SW480 (cell line): Measurements from ENCODE around the gene RNF113B.

Source experiments
- DNase-seq: peaks from one replicate; pipeline ENCODE4 v3.0.0-alpha.2; 2016; ENCODE audit warnings: low spot score

RNF113B gene

GRCh38 chr13:98203646-98204326, 26.7 kb upstream of the RNF113B start:
- DNase-seq, result no peak

- no peak for DNase-seq
These were observed 24.9 kb upstream of the RNF113B start for GRCh38 chr13:98201984-98202383.

GRCh38 chr13:98201189-98201588, 24.1 kb upstream of the RNF113B start:
- no peak for DNase-seq

- no peak for DNase-seq
These were observed 23.3 kb upstream of the RNF113B start for GRCh38 chr13:98200211-98200878.

GRCh38 chr13:98199480-98199879, 22.4 kb upstream of the RNF113B start:
- DNase-seq, result no peak

GRCh38 chr13:98198683-98199082, 21.6 kb upstream of the RNF113B start:
- no peak for DNase-seq

GRCh38 chr13:98195054-98195791, 18.2 kb upstream of the RNF113B start:
- DNase-seq, result no peak

- no peak for DNase-seq
These were observed 14.9 kb upstream of the RNF113B start for GRCh38 chr13:98192008-98192407.

GRCh38 chr13:98190889-98191444, 13.9 kb upstream of the RNF113B start:
- no peak for DNase-seq

- DNase-seq, result no peak
These were observed 12.9 kb upstream of the RNF113B start for GRCh38 chr13:98189841-98190505.

GRCh38 chr13:98188544-98189166, 11.6 kb upstream of the RNF113B start:
- no peak for DNase-seq

GRCh38 chr13:98187965-98188261, 10.8 kb upstream of the RNF113B start:
- no peak for DNase-seq

- DNase-seq, result no peak
These were observed 10.3 kb upstream of the RNF113B start for GRCh38 chr13:98187155-98187964.

- DNase-seq, result no peak
These were observed 7.7 kb upstream of the RNF113B start for GRCh38 chr13:98184792-98185191.

- DNase-seq, result no peak
These were observed 5.5 kb upstream of the RNF113B start for GRCh38 chr13:98182589-98182988.

- no peak for DNase-seq
These were observed 5.1 kb upstream of the RNF113B start for GRCh38 chr13:98182153-98182552.

GRCh38 chr13:98181111-98181815, 4.2 kb upstream of the RNF113B start:
- no peak for DNase-seq

GRCh38 chr13:98180092-98180491, 3.0 kb upstream of the RNF113B start:
- no peak for DNase-seq

GRCh38 chr13:98175823-98176222, 1.2 kb downstream of the RNF113B start:
- DNase-seq, result no peak

- no peak for DNase-seq
These were observed 2.0 kb downstream of the RNF113B start for GRCh38 chr13:98175043-98175442.

- DNase-seq, result no peak
These were observed 2.8 kb downstream of the RNF113B start for GRCh38 chr13:98174307-98174706.
